Liver (tissue), 9 donors: Measurements from ENCODE around the gene PPHLN1. TPM values are rescaled to one million over a fixed set of nuclear protein-coding genes. Genes with fewer than 3 reads are reported as not detected.

Source experiments
- DNase-seq: peaks from one replicate; pipeline ENCODE4 v3.0.0-alpha.2; 2017; ENCODE audit warnings: low spot score
- H3K27ac ChIP-seq, 2 donors: one replicate each; pipeline ENCODE4 v1.7.0; 2013; ENCODE audit warnings: inconsistent platforms in 2 of 2, low read length in 2 of 2, control low read depth in 1 of 2, low read depth in 1 of 2, mild to moderate bottlenecking in 1 of 2
- H3K27me3 ChIP-seq, 4 donors: one replicate each; pipeline versions ENCODE4 v1.6.1 to v1.7.0; 2013; ENCODE audit warnings: low read length in 3 of 4, inconsistent platforms in 1 of 4, mild to moderate bottlenecking in 1 of 4, moderate library complexity in 1 of 4; ENCODE audit not compliant: control insufficient read depth in 4 of 4, insufficient read depth in 4 of 4
- H3K36me3 ChIP-seq, 4 donors: one replicate each; pipeline versions ENCODE4 v1.6.1 to v1.7.0; 2013; ENCODE audit warnings: low read length in 3 of 4, mild to moderate bottlenecking in 3 of 4, low read depth in 1 of 4, moderate library complexity in 1 of 4; ENCODE audit not compliant: control insufficient read depth in 4 of 4, insufficient read depth in 3 of 4
- H3K4me1 ChIP-seq, 4 donors: one replicate each; pipeline versions ENCODE4 v1.6.1 to v1.7.0; 2013; ENCODE audit warnings: low read length in 3 of 4, mild to moderate bottlenecking in 3 of 4, moderate library complexity in 1 of 4; ENCODE audit not compliant: control insufficient read depth in 4 of 4, insufficient read depth in 4 of 4
- H3K4me3 ChIP-seq, 3 donors: one replicate each; pipeline versions ENCODE4 v1.6.1 to v1.7.0; 2013; ENCODE audit warnings: low read length in 3 of 3, control low read depth in 1 of 3, low read depth in 1 of 3, mild to moderate bottlenecking in 1 of 3
- H3K9ac ChIP-seq, 2 donors: one replicate each; pipeline ENCODE4 v1.7.0; 2013; ENCODE audit warnings: low read length in 2 of 2, mild to moderate bottlenecking in 2 of 2, moderate library complexity in 2 of 2, control low read depth in 1 of 2, low read depth in 1 of 2
- H3K9me3 ChIP-seq, 4 donors: one replicate each; pipeline versions ENCODE4 v1.6.1 to v1.7.0; 2013; ENCODE audit warnings: low read length in 3 of 4; ENCODE audit not compliant: control insufficient read depth in 4 of 4
- FOXA1 ChIP-seq: IDR thresholded peaks from 2 replicates; pipeline ENCODE4 v1.6.1; 2016; ENCODE audit warnings: antibody characterized with exemption
- FOXA2 ChIP-seq: IDR thresholded peaks from 2 replicates; pipeline ENCODE4 v1.6.1; 2016; ENCODE audit warnings: antibody characterized with exemption
- HNF4A ChIP-seq, 2 donors: conservative IDR thresholded peaks; 2 replicates each; pipeline ENCODE4 v1.6.1; 2016; ENCODE audit warnings: antibody characterized with exemption in 2 of 2, mild to moderate bottlenecking in 2 of 2
- HNF4G ChIP-seq: IDR thresholded peaks from 2 replicates; pipeline ENCODE4 v1.6.1; 2016; ENCODE audit warnings: antibody characterized with exemption
- JUND ChIP-seq, 2 donors: IDR thresholded peaks; 2 replicates each; pipeline ENCODE4 v1.6.1; 2016; ENCODE audit warnings: antibody characterized with exemption in 2 of 2
- NR2F2 ChIP-seq: IDR thresholded peaks from 2 replicates; pipeline ENCODE4 v1.6.1; 2016; ENCODE audit warnings: antibody characterized with exemption
- RAD21 ChIP-seq, 2 donors: IDR thresholded peaks; 2 replicates each; pipeline ENCODE4 v1.6.1; 2016; ENCODE audit warnings: antibody characterized with exemption in 2 of 2, mild to moderate bottlenecking in 2 of 2
- REST ChIP-seq: IDR thresholded peaks from 2 replicates; pipeline ENCODE4 v1.6.1; 2016; ENCODE audit warnings: antibody characterized with exemption, mild to moderate bottlenecking
- SP1 ChIP-seq: IDR thresholded peaks from 2 replicates; pipeline ENCODE4 v1.6.1; 2018; ENCODE audit warnings: antibody characterized with exemption, mild to moderate bottlenecking
- TAF1 ChIP-seq: conservative IDR thresholded peaks from 2 replicates; pipeline ENCODE4 v1.6.1; 2016; ENCODE audit warnings: antibody characterized with exemption, mild to moderate bottlenecking
- YY1 ChIP-seq: IDR thresholded peaks from 2 replicates; pipeline ENCODE4 v1.6.1; 2016; ENCODE audit warnings: antibody characterized with exemption, mild to moderate bottlenecking
- ZBTB33 ChIP-seq: IDR thresholded peaks from 2 replicates; pipeline ENCODE4 v1.6.1; 2016; ENCODE audit warnings: antibody characterized with exemption
- WGBS: extraction: QIAGEN DNeasy Blood & Tissue Kit; methylation state at CpG from one replicate; pipeline ENCODE4 v1.1.7; 2013; 5-methylcytosine and 5-hydroxymethylcytosine counted together
- polyA plus RNA-seq, 2 donors: library from polyadenylated mRNA; stranded (reverse) in 1 of 2; unstranded in 1 of 2; fragments of 200-250 nt in 1 of 2; fragments of >200 nt in 1 of 2; fragmentation: Nextera tagmentation in 1 of 2; extraction: Ambion mirVana in 1 of 2; gene quantifications; one replicate each; pipeline versions ENCODE4 v1.2.1 to v1.2.3, GENCODE V29; 2013 to 2015
- total RNA-seq, 2 donors: library from RNA; depleted of rRNA; stranded (reverse); fragments of >200 nt; gene quantifications; one replicate each; pipeline ENCODE4 v1.2.3, GENCODE V29; 2014
- TF ChIP-seq, protein P1 (sequence below): IDR thresholded peaks from 2 replicates; pipeline ENCODE4 v1.6.1; 2016; ENCODE audit warnings: antibody characterized with exemption
- TF ChIP-seq, protein P2 (sequence below): fragments of 150-350 bp; IDR thresholded peaks from 2 replicates; pipeline ENCODE4 v1.5.1; 2017; ENCODE audit warnings: improper control_type of control experiment, low read depth, low read length; ENCODE audit not compliant: missing input control
- donor health status: healthy.
- donor health status: healthy.
- donor health status: healthy.
- donor health status: healthy.
- donor health status: healthy.

The PPHLN1 gene
- total and polyA plus RNA-seq, 4 donors, result 11.6 to 40.3 (median 27.7) TPM

- no peaks in the 10 kb centered on the region for H3K27me3 ChIP-seq
- H3K4me3 ChIP-seq, result no peak overlapping the region
- H3K4me1 ChIP-seq, result peaks cover 0 to 17% (median 12%) of the 10 kb centered on the region in 4 donors
- no peaks in the 10 kb centered on the region for H3K36me3 ChIP-seq
- WGBS, result 99% methylated on average over 2 of the region's 2 CpGs
- TF ChIP-seq HNF4A (conservative IDR thresholded peaks at IDR 0.05) (no peak), YY1 (no peak)
- no peak for DNase-seq
- H3K27ac ChIP-seq, result no peak overlapping the region
- H3K9me3 ChIP-seq, result no peaks in the 10 kb centered on the region
- no peak overlapping the region for H3K9ac ChIP-seq
These were observed 40.5 kb upstream of the PPHLN1 start for GRCh38 chr12:42285431-42285830.

DNA sequence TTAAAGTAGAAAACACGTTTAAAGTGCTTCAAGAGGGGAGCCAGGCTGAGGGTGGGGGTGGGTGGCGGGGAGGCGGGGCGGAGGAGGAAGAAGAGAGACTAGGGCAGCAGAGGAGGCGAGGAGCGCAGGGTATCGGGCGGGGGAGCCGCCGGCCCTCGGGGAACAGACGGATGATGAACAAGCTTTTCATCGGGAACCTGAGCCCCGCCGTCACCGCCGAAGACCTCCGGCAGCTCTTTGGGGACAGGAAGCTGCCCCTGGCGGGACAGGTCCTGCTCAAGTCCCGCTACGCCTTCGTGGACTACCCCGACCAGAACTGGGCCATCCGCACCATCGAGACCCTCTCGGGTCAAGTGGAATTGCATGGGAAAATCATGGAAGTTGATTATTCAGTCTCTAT lies 39.2 kb upstream of the PPHLN1 start:
- Histone ChIP-seq H3K9me3 (no peaks in the 10 kb centered on the region), H3K4me1 (peaks cover 0 to 10% (median 6%) of the 10 kb centered on the region in 4 donors), H3K4me3 (no peak overlapping the region), H3K27me3 (no peaks in the 10 kb centered on the region), H3K27ac (no peak overlapping the region), H3K36me3 (no peaks in the 10 kb centered on the region), H3K9ac (no peak overlapping the region)
- TF ChIP-seq YY1 (no peak), FOXA1 (no peak), RAD21 (IDR thresholded peaks at IDR 0.05) (no peak), ZBTB33 (no peak), FOXA2 (no peak), HNF4G (no peak), REST (no peak), TAF1 (no peak), HNF4A (conservative IDR thresholded peaks at IDR 0.05) (no peak), JUND (IDR thresholded peaks at IDR 0.05) (no peak), NR2F2 (no peak), SP1 (no peak)
- TF ChIP-seq, protein P1, sequence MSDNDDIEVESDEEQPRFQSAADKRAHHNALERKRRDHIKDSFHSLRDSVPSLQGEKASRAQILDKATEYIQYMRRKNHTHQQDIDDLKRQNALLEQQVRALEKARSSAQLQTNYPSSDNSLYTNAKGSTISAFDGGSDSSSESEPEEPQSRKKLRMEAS, result no peak
- TF ChIP-seq, protein P2, sequence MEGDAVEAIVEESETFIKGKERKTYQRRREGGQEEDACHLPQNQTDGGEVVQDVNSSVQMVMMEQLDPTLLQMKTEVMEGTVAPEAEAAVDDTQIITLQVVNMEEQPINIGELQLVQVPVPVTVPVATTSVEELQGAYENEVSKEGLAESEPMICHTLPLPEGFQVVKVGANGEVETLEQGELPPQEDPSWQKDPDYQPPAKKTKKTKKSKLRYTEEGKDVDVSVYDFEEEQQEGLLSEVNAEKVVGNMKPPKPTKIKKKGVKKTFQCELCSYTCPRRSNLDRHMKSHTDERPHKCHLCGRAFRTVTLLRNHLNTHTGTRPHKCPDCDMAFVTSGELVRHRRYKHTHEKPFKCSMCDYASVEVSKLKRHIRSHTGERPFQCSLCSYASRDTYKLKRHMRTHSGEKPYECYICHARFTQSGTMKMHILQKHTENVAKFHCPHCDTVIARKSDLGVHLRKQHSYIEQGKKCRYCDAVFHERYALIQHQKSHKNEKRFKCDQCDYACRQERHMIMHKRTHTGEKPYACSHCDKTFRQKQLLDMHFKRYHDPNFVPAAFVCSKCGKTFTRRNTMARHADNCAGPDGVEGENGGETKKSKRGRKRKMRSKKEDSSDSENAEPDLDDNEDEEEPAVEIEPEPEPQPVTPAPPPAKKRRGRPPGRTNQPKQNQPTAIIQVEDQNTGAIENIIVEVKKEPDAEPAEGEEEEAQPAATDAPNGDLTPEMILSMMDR, result no peak
- WGBS, result 90% methylated on average over 26 of the region's 26 CpGs
- no peak for DNase-seq
